Upper lobe of right lung (tissue), 1 donor: ENCODE data around the gene ADARB1. TPM values are rescaled to one million over a fixed set of nuclear protein-coding genes. Genes with fewer than 3 reads are reported as not detected.
"Not testable (repeated sequence)": the region's sequence is repeated elsewhere in the genome, so short reads cannot be mapped to it uniquely, and the experiment has no call there.

Experiments
- ATAC-seq: fragments of 200-7000 bp; cut with Tn5 transposase; one replicate; pipeline ENCODE4 v1.9.1; 2020; ENCODE audit warnings: mild to moderate bottlenecking, moderate library complexity
- DNase-seq: peaks from one replicate; pipeline ENCODE4 v3.0.0-alpha.2; 2020
- H3K27ac ChIP-seq: fragments of 200-600 bp; one replicate; pipeline ENCODE4 v1.8.0; 2022
- H3K27me3 ChIP-seq: fragments of 200-600 bp; one replicate; pipeline ENCODE4 v1.8.0; 2022; ENCODE audit warnings: mild to moderate bottlenecking
- H3K36me3 ChIP-seq: fragments of 200-600 bp; one replicate; pipeline ENCODE4 v1.8.0; 2022
- H3K4me1 ChIP-seq: fragments of 200-600 bp; one replicate; pipeline ENCODE4 v1.8.0; 2022
- H3K4me3 ChIP-seq: fragments of 200-600 bp; one replicate; pipeline ENCODE4 v1.8.0; 2022; ENCODE audit warnings: mild to moderate bottlenecking
- H3K9me3 ChIP-seq: fragments of 200-600 bp; one replicate; pipeline ENCODE4 v1.8.0; 2022
- CTCF ChIP-seq: fragments of 200-600 bp; IDR thresholded peaks from one replicate; pipeline ENCODE4 v1.8.0; 2022; ENCODE audit warnings: antibody characterized with exemption
- intact Hi-C: fragments of 100-400 bp; cut with DNase I; formaldehyde crosslinking; loops from one replicate; pipeline ENCODE4 v1.11.0; 2022
- total RNA-seq: library from RNA; stranded (reverse); fragmentation: NEBNext Ultra II Directional; extraction: Animal tissue kit (Norgen Biotek cat#: 25700); gene quantifications from one replicate; pipeline ENCODE4 v1.2.1, GENCODE V29; 2021
- donor health status: DM: no; HTN: yes; CAD: no; lungs with severe emphysema.

Gene ADARB1
- total RNA-seq, 1 donor from 2014 or later = 73.6 TPM

- DNase-seq (no peak), ATAC-seq (no peak)
- Histone ChIP-seq H3K4me1 (no peaks in the 10 kb centered on the region), H3K4me3 (no peak overlapping the region), H3K27ac (no peak overlapping the region), H3K36me3 (no peaks in the 10 kb centered on the region), H3K27me3 (no peaks in the 10 kb centered on the region), H3K9me3 (no peaks in the 10 kb centered on the region)
- intact Hi-C loops = loop anchor here (10.0 kb wide), 1 partner anchor 313 kb away; no protein-coding TSS in a partner anchor
- no peak for TF ChIP-seq CTCF
Measured at GRCh38 chr21:45141507-45141906, 67.1 kb downstream of the ADARB1 start.

- Histone ChIP-seq H3K4me1 (no peaks in the 10 kb centered on the region), H3K27ac (no peak overlapping the region), H3K9me3 (no peaks in the 10 kb centered on the region), H3K36me3 (no peaks in the 10 kb centered on the region), H3K27me3 (no peaks in the 10 kb centered on the region), H3K4me3 (no peak overlapping the region)
- ATAC-seq (no peak), DNase-seq (peak; percentile 61)
- TF ChIP-seq CTCF = no peak
- intact Hi-C loops = loop anchor here (10.0 kb wide), 1 partner anchor 312 kb away; no protein-coding TSS in a partner anchor
Measured at GRCh38 chr21:45142469-45143308, 68.3 kb downstream of the ADARB1 start.

- intact Hi-C loops = loop anchor here (10.0 kb wide), 1 partner anchor 311 kb away; no protein-coding TSS in a partner anchor
- H3K27me3 ChIP-seq = no peaks in the 10 kb centered on the region
- no peak overlapping the region for H3K4me3 ChIP-seq
- H3K27ac ChIP-seq = no peak overlapping the region
- no peaks in the 10 kb centered on the region for H3K36me3 ChIP-seq
- no peak for DNase-seq
- H3K9me3 ChIP-seq = no peaks in the 10 kb centered on the region
- no peak for ATAC-seq
- no peaks in the 10 kb centered on the region for H3K4me1 ChIP-seq
- no peak for TF ChIP-seq CTCF
Measured at GRCh38 chr21:45143855-45144254, 69.5 kb downstream of the ADARB1 start.

- no peaks in the 10 kb centered on the region for H3K36me3 ChIP-seq
- intact Hi-C loops = loop anchor here (10.0 kb wide), 1 partner anchor 310 kb away; no protein-coding TSS in a partner anchor
- no peak overlapping the region for H3K4me3 ChIP-seq
- TF ChIP-seq CTCF = no peak
- no peak overlapping the region for H3K27ac ChIP-seq
- no peaks in the 10 kb centered on the region for H3K9me3 ChIP-seq
- DNase-seq = no peak
- H3K27me3 ChIP-seq = no peaks in the 10 kb centered on the region
- ATAC-seq = no peak
- no peaks in the 10 kb centered on the region for H3K4me1 ChIP-seq
Measured at GRCh38 chr21:45145146-45145545, 70.8 kb downstream of the ADARB1 start.

- not testable (repeated sequence) for H3K36me3 ChIP-seq, H3K27me3 ChIP-seq, H3K4me1 ChIP-seq, ATAC-seq, H3K9me3 ChIP-seq, H3K27ac ChIP-seq, DNase-seq, H3K4me3 ChIP-seq
- intact Hi-C loops = loop anchor here (10.0 kb wide), 1 partner anchor 309 kb away; no protein-coding TSS in a partner anchor
Measured at GRCh38 chr21:45145846-45146245, 71.5 kb downstream of the ADARB1 start.

- Histone ChIP-seq H3K4me1 (no peaks in the 10 kb centered on the region), H3K36me3 (no peaks in the 10 kb centered on the region), H3K27ac (no peak overlapping the region), H3K4me3 (no peak overlapping the region), H3K9me3 (no peaks in the 10 kb centered on the region), H3K27me3 (no peaks in the 10 kb centered on the region)
- ATAC-seq (no peak), DNase-seq (no peak)
- no peak for TF ChIP-seq CTCF
- intact Hi-C loops = loop anchor here (10.0 kb wide), 1 partner anchor 308 kb away; no protein-coding TSS in a partner anchor
Measured at GRCh38 chr21:45146306-45146705, 71.9 kb downstream of the ADARB1 start.
